Measurements from ENCODE around the gene IGF2R.
"Not testable (repeated sequence)": the region's sequence is repeated elsewhere in the genome, so short reads cannot be mapped to it uniquely, and the experiment has no call there.

IGF2R gene

DNA sequence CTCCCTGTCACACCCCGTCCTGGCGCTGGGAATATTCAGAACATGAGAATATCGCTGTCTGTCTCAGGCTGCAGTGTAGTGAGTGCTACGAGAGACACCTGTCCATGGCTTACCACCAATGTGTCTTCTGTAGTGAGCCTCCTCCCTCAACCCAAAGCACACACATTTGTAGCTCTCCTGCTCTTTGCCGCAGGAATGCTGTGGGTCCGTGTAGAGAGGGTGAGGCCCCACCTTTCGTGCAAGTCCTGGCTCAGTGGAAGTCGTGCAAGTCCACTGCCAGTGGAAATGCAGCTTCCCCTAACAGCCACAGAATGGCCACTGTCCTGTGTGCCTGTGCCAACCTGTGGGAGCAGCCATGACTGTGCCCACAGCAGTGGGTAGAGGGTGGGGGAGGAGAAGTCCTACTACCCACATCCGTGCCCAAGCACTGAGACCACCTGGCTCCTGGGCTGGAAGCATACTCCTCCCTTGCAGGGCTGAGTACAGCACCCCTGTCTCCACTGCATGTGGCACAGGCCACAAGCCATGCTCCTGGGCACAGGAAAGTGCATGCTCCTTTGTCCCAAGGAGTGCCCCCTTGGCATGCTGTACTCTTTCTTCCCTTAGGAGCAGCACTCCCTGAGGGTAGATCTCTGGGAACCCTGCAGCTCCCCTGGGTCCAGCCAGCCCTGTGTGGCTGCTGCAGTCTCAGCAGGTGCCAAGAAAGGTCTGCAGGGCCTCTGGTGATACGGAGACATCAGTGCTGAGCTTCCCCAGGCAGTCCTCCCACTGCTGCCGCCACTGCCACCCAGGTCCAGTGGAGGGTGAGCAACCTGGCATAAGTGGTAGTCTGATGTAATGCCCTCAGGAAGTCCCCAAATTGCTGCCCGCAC, 28.0 kb downstream of the IGF2R start:
- FAIRE-seq (no peak), DNase-seq (ENCODE audit: low spot score) (no peak)

DNA sequence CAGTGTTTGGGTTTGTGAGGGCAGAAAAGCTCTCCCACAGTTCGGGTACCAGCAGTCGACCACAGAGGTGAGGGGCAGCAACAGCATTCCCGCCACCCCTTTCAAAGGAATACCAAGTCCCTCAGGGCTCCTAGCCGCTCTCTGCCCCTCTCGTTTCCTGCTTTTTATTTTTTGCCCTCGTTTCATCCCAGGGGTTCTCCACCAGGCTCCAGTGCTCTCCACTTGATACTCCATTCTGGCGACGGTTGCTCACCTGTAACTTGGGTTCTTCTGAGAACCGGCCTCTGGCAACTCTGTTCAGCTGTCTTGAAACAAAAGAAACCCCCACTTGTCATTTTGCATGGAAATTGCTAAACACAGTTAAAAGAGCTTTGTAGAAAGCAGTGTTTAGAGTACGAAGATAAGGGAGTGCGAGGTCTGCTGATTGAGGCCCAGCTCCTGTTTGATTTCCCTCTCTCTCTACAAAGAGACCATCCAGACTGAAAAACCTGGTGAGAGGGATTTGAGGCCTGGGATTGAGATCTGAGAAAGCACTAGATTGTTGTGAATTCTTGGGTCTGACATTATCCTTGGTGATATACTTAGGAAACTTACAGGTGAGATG, 28.7 kb downstream of the IGF2R start:
- no peak for FAIRE-seq
- DNase-seq (ENCODE audit: low spot score): no peak

DNA sequence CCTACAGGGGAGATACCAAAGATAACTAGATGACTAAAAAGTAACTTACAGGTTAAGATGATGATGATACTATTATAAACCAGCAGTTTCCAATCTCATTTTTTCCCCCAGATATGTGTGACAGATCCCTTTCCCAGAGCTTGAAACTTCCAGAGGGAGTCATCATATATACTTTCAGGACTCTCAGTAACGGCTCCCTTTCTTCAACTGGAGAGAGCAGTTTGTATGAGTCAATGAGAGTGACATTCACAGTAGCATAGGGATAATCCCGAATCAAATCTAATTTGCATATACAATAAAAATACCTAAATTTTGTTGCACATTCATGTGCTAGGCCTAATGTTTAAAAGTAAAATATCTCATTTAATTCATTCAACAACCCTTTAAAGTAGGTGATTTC, 29.7 kb downstream of the IGF2R start:
- FAIRE-seq (no peak), DNase-seq (ENCODE audit: low spot score) (no peak)

DNA sequence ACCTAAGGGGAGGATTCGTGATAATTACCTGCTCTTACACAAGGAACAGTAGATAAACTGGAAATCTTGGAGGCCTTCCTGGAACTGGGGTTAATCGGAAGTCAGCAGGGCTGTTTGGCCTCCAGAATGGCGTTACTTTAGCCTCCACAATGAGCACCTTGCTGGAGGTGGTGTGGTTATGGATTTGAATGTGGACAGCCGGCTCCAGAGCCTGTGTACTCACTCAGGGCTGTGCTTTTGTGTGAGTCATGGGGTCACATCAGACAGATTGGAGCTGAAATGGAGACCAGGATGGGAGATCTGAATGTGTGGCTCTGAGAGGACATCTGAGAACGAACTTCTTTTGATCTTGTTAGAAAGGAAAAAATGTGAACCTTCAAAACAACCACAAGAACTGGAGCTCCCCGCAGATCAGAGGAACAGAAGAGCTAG, 30.4 kb downstream of the IGF2R start:
- DNase-seq (ENCODE audit: low spot score): no peak
- FAIRE-seq: no peak

DNA sequence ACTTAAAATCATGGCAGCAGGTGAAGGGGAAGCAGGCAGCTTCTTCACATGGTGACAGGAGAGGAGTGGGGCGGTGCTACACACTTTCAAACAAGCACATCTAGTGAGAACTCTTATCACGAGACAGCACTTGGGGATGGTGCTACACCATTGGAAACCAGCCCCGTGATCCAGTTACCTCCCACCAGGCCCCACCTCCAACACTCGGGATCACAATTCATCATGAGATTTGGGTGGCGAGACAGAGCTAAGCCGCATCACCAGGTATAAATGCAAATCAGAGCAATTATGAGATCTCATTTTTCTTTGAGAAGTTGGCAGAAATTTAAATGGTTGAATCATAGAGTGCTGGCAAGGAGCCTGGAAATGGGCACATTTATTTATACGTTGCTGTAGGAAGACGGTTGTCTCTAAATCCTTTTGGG, 31.4 kb downstream of the IGF2R start:
- no peak for DNase-seq (ENCODE audit: low spot score)
- no peak for FAIRE-seq

DNA sequence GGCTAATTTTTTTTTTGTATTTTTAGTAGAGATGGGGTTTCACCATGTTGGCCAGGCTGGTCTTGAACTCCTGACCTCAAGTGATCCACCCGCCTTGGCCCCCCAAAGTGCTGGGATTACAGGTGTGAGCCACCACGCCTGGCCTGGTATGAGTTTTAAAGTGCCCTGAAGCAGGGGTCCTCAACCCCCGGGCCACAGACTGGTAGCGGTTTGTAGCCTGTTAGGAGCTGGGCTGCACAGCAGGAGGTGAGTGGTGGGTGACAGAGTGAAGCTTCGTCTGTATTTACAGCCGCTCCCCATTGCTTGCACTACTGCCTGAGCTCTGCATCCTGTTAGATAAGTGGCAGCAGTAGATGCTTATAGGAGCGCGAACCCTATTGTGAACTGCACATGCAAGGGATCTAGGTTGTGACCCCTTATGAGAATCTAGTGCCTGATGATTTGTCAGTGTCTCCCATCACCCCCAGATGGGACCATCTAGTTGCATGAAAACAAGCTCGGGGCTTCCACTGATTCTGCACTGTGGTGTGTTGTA, 32.1 kb downstream of the IGF2R start:
- DNase-seq (ENCODE audit: low spot score); FAIRE-seq: not testable (repeated sequence)

DNA sequence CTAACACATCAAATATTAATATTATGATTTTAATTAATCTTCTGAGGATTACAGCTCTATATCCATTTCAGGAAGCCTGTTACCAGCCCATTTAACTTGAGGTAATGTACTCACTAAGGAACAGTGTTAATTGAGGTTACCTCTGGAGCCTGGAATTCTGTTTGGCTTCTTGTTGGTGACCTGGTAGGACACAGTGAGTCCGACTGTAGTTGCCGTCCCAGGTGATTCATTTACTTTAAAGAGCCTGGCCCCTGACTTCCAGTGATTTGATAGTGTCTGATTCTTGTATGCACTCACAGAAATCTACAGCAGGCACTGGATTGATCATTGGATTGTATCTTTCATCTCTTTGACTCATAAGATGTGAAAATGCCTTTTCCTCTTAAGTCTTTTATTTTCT, 34.0 kb downstream of the IGF2R start:
- FAIRE-seq (no peak), DNase-seq (ENCODE audit: low spot score) (no peak)

DNA sequence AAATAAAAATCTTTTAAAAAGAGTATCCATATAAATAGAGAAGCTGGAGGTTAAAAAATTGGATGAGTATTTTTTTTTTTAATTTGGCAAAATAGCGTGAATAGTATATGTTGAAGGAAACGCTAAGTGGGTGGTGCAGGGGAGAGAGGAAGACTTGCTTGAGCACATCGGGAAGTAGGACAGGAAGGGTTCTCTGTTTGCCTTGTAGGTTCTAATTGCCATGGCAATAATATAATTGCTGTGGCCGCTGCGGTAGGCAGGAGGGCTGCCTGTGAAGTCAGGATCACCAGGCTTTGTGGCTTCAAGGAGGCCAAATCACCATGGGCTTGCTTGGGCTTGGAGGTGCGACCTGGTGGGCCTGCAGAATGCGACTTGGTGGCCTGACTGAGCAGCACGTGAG, 35.1 kb downstream of the IGF2R start:
- DNase-seq (ENCODE audit: low spot score) (no peak), FAIRE-seq (no peak)

DNA sequence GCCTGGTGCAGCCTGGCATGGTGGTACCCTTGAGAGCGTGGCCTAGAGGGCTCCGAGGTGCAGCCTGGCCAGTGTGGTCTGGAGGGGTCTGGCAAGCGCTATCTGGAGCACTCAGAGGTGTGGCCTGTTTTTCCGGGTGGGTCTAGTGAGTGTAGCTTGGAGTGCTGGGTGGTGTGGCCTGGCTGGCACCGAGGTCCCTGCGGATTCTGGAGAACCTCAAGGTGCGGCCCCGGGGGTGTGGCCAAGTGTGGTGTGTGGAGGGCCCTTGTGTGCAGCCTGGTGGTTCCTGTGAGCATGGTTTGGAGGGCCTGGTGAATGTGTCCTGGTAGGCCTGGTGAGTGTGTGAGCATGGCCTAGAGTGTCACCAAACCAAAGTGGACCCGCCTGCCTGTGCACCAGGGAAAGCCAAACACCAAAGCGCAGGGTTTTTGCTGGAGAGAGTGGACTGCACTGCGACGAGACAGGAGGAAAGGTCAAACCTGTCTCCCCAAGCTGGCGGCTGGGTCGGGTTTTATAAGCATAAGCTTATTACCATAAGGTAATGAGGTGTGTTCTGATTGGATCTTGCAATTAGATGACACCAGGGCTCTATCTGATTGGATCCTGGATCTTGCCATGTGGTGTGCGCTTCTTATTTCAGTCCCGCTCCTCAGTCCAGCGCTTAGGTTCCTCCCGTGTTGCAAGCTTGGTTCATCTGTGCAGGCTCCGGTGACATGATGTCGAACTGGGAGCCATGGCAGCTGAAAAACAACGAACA, 35.7 kb downstream of the IGF2R start:
- FAIRE-seq: no peak
- DNase-seq (ENCODE audit: low spot score): no peak

DNA sequence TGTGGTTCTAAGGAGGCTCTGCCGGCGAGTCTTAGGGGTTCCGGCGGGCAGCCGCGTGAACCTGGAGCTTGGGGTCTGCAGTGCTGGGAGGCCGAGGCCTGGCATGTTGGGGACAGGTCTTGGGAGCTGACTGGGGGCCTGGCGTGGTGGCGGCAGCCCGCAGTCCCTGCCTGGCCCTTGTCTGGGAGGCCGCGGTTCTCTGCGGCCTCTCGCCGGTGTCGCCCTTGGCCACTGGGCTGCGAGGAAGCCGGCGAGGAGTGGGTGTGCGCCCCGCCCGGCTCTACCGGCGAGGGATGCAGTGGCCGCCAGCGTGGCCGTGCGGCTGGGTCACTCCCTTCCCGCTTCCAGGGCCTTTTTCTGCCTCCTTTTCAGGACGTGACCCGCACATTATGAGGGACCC, 36.3 kb downstream of the IGF2R start:
- FAIRE-seq: no peak

DNA sequence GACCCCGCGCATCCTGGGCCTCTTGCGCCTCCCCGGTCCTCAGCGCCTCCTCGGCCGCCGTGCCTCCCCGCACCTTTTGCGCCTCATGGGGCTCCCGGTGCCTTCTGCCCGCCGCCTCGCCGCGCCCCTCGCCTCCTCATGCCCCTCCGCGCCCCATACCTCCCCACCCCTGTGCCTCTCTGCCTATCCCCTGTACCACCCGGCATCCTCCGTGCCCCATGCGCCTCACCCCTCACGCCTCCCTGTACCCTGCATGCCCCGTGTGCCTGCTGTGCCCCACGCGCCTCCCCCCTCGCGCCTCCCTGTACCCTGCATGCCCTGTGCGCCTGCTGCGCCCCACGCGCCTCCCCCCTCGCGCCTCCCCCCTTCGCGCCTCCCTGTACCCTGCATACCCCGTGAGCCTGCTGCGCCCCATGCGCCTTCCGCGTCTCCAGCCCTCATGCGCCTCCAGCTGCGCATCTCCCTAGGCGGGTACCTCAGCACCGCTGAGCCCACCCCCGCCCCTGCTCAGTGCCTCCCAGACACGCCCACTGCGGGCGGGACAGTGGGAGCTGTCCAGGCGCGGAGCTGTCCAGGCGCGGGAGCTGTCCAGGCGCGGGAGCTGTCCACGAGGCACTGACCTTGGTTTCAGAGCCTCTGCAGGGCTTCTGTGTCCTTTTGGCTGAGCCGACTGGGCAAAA, 37.1 kb downstream of the IGF2R start:
- FAIRE-seq: no peak
- DNase-seq (ENCODE audit: low spot score): no peak

More for the DNA sequence above, 36.3 kb downstream of the IGF2R start:
- DNase-seq (ENCODE audit: low spot score): no peak

DNA sequence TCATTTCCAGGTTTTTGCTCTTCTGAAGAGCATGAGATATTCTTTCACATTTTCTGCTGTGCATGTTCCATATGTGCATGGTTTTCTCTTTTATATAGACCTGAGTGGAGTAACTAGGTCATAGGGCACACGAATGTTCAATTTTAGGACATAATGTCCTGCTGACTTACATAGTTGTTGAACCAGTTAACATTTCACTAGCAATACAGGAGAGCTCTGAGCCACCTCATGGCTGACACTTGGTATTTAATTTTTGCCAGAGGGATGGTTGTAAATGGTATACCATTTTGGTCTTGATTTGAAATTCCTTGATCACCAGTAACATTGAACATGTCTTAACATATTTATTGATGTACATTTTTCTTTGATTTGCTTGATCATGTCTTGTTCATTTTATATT, 38.3 kb downstream of the IGF2R start:
- FAIRE-seq (no peak), DNase-seq (ENCODE audit: low spot score) (no peak)

DNA sequence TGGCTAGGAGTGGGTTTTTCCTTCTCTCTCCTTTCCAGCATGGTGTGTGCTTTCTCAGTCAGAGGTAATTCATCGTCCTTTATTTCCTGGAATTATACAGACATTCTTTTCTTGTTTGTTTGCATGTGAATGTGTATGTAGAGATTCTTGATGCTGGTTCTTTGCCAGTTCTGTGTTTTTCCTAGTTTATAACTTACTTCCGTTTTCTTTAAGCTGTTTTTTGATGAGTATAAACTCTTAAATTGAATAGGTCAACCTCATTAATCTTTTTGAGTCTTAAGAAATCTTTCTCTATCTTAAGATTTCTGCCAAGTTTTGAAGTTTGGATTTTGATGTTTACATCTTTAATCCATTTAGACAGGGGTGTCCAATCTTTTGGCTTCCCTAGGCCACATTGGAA, 38.7 kb downstream of the IGF2R start:
- FAIRE-seq (no peak), DNase-seq (ENCODE audit: low spot score) (no peak)

DNA sequence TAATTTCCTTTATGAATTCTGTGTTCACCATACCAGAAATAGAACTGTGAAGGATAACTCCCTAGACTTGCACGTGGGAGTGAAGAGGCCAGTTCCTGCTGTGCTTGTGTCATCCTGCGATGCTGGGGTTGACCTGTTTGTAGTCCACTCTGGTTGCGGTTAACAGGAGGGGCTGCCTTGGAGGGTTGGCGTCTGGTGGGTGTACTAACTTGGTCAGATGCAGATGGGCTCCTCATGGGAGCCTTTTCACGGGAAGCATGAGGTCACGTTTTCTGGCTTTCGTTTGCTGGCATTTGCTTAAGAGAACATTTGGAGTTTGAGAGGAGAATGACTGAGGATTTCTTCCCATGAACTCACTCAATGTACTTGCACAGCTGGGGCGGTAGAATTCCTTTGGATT, 41.2 kb downstream of the IGF2R start:
- no peak for DNase-seq (ENCODE audit: low spot score)
- FAIRE-seq: no peak

DNA sequence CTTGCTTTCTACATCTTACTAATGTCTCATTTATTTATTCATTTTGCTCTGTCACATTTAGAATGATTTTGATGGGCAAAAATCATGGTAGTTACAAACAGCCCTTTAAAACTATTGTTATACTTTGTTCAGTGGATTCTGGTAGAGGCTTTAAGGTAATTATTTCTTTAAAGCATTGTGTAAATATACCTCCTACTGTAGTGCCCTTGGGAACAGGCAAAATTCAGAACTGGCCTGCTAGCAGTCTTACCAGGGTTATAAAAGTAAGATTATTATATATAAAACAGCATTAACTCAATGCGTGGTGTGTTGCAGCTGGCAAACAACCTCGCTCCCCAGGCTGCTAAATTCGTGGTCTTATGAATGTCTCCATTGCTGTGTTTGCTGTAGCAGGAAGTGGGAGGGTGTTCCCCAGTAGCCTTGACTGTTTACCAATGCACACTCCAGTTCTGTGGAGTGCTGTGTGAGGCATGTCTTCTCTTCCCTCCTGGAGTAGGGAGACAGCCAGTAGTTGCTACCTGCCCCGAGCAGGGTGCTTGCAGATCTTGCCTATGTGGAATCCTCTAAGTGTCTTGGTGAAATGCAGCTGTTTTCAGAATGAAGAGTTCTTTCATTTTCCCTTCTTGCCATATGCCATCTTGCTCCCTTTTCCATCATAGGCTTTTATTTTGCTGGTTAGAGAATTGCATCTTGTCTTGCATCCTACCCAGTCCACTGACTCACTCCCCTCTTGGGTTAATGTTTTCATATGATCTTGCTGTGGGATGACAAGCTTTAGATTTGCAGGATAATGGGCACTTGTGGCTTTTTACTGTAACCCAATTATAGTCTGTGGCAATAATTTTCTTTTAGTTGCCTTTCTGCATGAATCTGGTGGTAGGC, 45.3 kb downstream of the IGF2R start:
- peak; percentile 64 for FAIRE-seq
- no peak for DNase-seq (ENCODE audit: low spot score)

DNA sequence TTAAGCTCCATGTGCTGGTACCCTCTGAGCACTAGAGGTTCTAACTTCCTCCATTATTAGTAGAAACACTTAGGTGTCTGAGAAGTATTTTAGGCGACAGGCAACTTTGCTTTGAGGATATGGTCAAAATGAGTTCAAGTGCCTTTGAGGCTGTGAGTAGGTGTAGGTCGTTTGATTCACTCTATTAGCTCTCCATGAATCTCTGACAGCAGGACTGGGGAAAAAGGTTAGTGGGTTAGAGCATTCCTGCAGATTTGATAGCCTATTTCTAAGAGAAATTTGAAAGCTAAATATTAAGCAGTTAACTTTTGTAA, 45.9 kb downstream of the IGF2R start:
- DNase-seq (ENCODE audit: low spot score) (no peak), FAIRE-seq (no peak)

DNA sequence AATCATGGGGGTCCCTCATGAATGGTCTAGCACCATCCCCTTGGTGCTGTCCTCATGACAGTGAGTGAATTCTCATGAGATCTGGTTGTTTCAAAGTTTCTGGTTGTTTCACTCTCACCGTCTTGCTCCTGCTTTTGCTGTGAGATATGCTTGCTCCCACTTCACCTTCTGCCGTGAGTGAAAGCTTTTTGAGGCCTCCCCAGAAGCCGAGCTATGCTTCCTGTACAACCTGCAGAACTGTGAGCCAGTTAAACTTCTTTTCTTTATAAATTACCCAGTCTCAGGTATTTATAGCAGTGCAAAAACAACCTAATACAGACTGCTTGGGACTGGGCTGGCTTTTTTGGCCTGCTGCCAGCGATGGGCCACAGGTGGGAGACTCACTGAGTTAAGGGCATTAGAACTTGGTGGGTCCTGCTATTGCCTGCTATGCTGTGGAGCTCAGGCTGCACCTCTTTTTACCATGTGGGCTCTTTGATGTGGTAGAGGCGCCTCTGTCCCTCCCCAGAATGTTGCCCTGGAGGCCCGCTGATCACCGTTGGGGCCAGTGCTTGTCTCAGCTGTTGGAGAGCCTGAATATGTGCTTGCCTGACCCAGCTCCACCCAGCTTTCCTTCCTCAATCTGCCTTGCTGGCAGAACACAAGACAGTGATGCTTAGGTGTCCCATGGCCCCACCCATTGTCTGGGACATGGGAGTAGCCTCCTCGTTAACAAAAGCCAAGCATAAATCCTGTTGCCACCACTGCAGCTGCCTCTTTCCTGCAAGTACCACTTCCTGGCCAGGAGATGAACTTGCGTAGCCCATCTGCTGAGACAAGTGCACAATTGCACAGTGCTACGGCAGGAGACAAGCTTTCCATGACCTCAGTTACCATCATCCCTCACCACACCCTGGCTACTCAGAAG, 47.1 kb downstream of the IGF2R start:
- no peak for FAIRE-seq
- no peak for DNase-seq (ENCODE audit: low spot score)

DNA sequence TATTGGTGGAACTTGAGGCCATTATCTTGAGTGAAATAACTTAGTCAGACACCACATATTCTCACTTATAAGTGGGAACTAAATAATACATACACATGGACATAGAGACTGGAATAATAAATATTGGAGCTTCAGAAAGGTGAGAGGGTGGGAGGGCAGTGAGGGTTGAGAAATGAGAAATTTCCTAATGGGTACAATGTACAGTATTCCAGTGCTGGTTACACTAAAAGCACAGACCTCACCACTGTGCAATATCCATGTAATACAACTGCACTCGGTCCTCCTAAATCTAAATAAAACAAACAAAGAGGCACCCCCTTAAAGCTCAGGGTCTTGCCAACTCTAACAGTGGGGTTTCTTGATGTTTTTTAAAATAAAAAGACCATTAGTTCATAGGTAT, 53.2 kb downstream of the IGF2R start:
- FAIRE-seq (no peak), DNase-seq (ENCODE audit: low spot score) (no peak)

DNA sequence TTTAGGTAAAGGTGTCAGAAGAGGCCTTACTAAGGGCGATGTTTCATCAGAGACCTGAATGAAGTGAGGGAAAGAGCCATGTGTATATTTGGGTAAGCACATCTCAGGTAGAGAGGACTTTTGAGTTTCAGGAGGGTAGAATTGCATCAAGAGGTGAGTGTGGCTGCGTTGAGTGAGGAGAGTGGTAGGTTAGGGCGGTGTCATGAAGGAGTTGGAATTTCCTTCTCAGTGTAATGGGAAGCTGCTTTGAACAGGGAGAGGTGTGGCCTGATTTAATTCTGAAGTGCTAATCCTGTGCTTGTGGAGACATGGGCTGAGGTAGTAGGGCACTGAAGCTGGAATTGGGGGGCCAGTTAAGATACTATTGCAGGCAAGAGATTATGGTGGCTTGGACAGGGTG, 53.9 kb downstream of the IGF2R start:
- no peak for FAIRE-seq
- DNase-seq (ENCODE audit: low spot score): no peak

DNA sequence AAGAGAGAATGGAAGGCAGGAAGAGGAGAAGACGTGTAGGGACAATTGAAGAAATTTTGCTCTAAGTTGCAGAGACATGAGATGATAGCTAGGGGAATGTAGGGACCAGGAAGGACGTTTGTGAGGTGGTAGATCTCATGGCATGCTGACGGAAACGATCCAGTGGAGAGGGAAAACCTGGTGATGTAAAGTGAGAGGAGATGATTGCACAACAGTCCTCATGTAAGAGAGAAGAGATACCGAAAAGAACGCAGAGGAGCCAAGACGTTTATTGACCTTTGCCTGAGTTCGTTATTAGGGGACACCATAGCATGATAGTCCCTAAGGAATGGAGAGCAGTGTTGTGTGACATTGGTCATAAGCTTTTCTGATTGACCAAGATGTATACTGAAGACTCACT, 55.3 kb downstream of the IGF2R start:
- DNase-seq (ENCODE audit: low spot score) (no peak), FAIRE-seq (no peak)
